A549 (cell line): Measurements from ENCODE around the gene STOX2. TPM values are rescaled to one million over a fixed set of nuclear protein-coding genes. Genes with fewer than 3 reads are reported as not detected.
A peak's percentile ranks its signal among the peaks of the same experiment; 100 is the strongest.

Source experiments
- ATAC-seq, 2 experiments: fragments of 200-7000 bp in 1 of 2; fragments of >200 bp in 1 of 2; cut with Nextera tagmentation in 1 of 2; cut with Tn5 transposase in 1 of 2; 3 replicates each; pipeline versions ENCODE4 v1.8.0 to v1.9.1; 2018 to 2020; ENCODE audit warnings: mild to moderate bottlenecking in 1 of 2, moderate library complexity in 1 of 2
- CTCF ChIA-PET: fragments of 300-600 bp; sonication (Branson Sonifier 250); formaldehyde crosslinking; extraction: SDS; loops from one replicate; lab custom pipeline; 2021; ENCODE audit warnings: antibody characterized with exemption, inconsistent platforms; lab: Yijun Ruan, JAX
- POLR2A ChIA-PET: fragments of 350-600 bp; formaldehyde crosslinking; extraction: SDS; loops from one replicate; lab custom pipeline; 2021; ENCODE audit warnings: antibody characterized with exemption, inconsistent platforms; lab: Yijun Ruan, JAX
- DNase-seq, 2 experiments: peaks; one replicate each; pipeline versions ENCODE4 v3.0.0 to v3.0.0-alpha.2; 2011 to 2016; ENCODE audit warnings: low read depth in 1 of 2, low spot score in 1 of 2
- FAIRE-seq: peaks from 2 replicates; lab custom pipeline; 2011; peaks lifted over from hg19 to GRCh38; lab: Jason Lieb, UNC
- H3K27ac ChIP-seq, 2 experiments: fragments of >200 bp; sonication (Bioruptor Twin); formaldehyde crosslinking; 3 replicates each; pipeline ENCODE4 v1.5.1; 2016 to 2017
- H3K4me1 ChIP-seq: fragments of >200 bp; sonication (Bioruptor Twin); formaldehyde crosslinking; 3 replicates; pipeline ENCODE4 v1.6.1; 2016
- H3K4me2 ChIP-seq: fragments of >200 bp; sonication (Bioruptor Twin); formaldehyde crosslinking; 3 replicates; pipeline ENCODE4 v1.6.1; 2016
- H3K4me3 ChIP-seq: fragments of >200 bp; sonication (Bioruptor Twin); formaldehyde crosslinking; 3 replicates; pipeline ENCODE4 v1.5.1; 2016
- H3K9me3 ChIP-seq: fragments of >200 bp; sonication (Bioruptor Twin); formaldehyde crosslinking; 3 replicates; pipeline ENCODE4 v1.6.1; 2016
- CBX2 ChIP-seq: fragments of 200-600 bp; sonication (generic); IDR thresholded peaks from 2 replicates; pipeline ENCODE4 v1.6.1; 2016; ENCODE audit warnings: low read depth, mild to moderate bottlenecking, borderline replicate concordance
- E2F6 ChIP-seq: IDR thresholded peaks from 2 replicates; pipeline ENCODE4 v1.6.1; 2012; ENCODE audit warnings: low read depth, borderline replicate concordance
- HDAC2 ChIP-seq: fragments of 200-600 bp; sonication (generic); IDR thresholded peaks from 2 replicates; pipeline ENCODE4 v1.6.1; 2016
- HEYL ChIP-seq: fragments of 250-450 bp; sonication (Bioruptor Pico); IDR thresholded peaks from 2 replicates; pipeline ENCODE4 v1.8.0; 2021; ENCODE audit warnings: mild to moderate bottlenecking, moderate library complexity
- HMGXB4 ChIP-seq: fragments of 250-450 bp; sonication (Bioruptor Pico); IDR thresholded peaks from 2 replicates; pipeline ENCODE4 v1.5.0; 2021; ENCODE audit warnings: mild to moderate bottlenecking, moderate library complexity, borderline replicate concordance
- MAX ChIP-seq: IDR thresholded peaks from 2 replicates; pipeline ENCODE4 v1.6.1; 2012
- RARB ChIP-seq: fragments of 250-450 bp; sonication (Bioruptor Pico); IDR thresholded peaks from 2 replicates; pipeline ENCODE4 v1.8.0; 2021; ENCODE audit warnings: mild to moderate bottlenecking, moderate library complexity
- USF2 ChIP-seq: fragments of 450-650 bp; IDR thresholded peaks from 2 replicates; pipeline ENCODE4 v1.6.1; 2014; ENCODE audit warnings: antibody characterized with exemption
- WGBS: methylation state at CpG from one replicate; pipeline ENCODE4 v1.1.6; 2017; ENCODE audit errors: missing lambda C conversion rate; 5-methylcytosine and 5-hydroxymethylcytosine counted together
- polyA plus RNA-seq, 4 experiments: library from polyadenylated mRNA; depleted of rRNA in 3 of 4; stranded (reverse); fragments of >200 nt; fragmentation: RNase III in 1 of 4; extraction: RNeasy Plus Mini Kit Qiagen cat#74134 plus additional on column Dnase treatment in 1 of 4; gene quantifications; 2 replicates in 3 of 4; 3 replicates in 1 of 4; pipeline ENCODE4 v1.2.3, GENCODE V29; 2011 to 2017
- TF ChIP-seq, protein P1 (sequence below): fragments of 150-350 bp; IDR thresholded peaks from 2 replicates; pipeline ENCODE4 v1.6.1; 2014; ENCODE audit warnings: low read depth, mild to moderate bottlenecking, low read length
- TF ChIP-seq, protein P2 (sequence below): fragments of >200 bp; sonication (Bioruptor Twin); formaldehyde crosslinking; IDR thresholded peaks from 2 replicates; pipeline ENCODE4 v1.6.1; 2016

The STOX2 gene
- polyA plus RNA-seq, 2 of the 4 experiments (the other 2 are of a cell fraction) = 2.7 to 5.2 TPM

- H3K4me1 ChIP-seq = 0 out of 3 replicates have a peak, but pooled peaks cover 3% of the 10 kb centered on the region
- ATAC-seq (no peak), FAIRE-seq (no peak), DNase-seq (no peak)
- POLR2A ChIA-PET = no interaction called here
- TF ChIP-seq RARB (CRISPR knock-in tag) (no peak), CBX2 (no peak), E2F6 (no peak), HDAC2 (no peak)
- TF ChIP-seq, protein P1, sequence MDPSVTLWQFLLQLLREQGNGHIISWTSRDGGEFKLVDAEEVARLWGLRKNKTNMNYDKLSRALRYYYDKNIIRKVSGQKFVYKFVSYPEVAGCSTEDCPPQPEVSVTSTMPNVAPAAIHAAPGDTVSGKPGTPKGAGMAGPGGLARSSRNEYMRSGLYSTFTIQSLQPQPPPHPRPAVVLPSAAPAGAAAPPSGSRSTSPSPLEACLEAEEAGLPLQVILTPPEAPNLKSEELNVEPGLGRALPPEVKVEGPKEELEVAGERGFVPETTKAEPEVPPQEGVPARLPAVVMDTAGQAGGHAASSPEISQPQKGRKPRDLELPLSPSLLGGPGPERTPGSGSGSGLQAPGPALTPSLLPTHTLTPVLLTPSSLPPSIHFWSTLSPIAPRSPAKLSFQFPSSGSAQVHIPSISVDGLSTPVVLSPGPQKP = no peak
- no peaks in the 10 kb centered on the region for H3K9me3 ChIP-seq
- H3K4me3 ChIP-seq = no peak overlapping the region
- H3K4me2 ChIP-seq = no peak overlapping the region
- WGBS = 77% methylated on average over 6 of the region's 6 CpGs
- CTCF ChIA-PET = interaction anchor here (0.7 kb wide), 1 partner anchor 29 kb away, joined by 3 read pairs; no protein-coding TSS in a partner anchor
- H3K27ac ChIP-seq = no peak overlapping the region
Observed at GRCh38 chr4:183903021-183903760, 1.9 kb upstream of the STOX2 start.

DNA sequence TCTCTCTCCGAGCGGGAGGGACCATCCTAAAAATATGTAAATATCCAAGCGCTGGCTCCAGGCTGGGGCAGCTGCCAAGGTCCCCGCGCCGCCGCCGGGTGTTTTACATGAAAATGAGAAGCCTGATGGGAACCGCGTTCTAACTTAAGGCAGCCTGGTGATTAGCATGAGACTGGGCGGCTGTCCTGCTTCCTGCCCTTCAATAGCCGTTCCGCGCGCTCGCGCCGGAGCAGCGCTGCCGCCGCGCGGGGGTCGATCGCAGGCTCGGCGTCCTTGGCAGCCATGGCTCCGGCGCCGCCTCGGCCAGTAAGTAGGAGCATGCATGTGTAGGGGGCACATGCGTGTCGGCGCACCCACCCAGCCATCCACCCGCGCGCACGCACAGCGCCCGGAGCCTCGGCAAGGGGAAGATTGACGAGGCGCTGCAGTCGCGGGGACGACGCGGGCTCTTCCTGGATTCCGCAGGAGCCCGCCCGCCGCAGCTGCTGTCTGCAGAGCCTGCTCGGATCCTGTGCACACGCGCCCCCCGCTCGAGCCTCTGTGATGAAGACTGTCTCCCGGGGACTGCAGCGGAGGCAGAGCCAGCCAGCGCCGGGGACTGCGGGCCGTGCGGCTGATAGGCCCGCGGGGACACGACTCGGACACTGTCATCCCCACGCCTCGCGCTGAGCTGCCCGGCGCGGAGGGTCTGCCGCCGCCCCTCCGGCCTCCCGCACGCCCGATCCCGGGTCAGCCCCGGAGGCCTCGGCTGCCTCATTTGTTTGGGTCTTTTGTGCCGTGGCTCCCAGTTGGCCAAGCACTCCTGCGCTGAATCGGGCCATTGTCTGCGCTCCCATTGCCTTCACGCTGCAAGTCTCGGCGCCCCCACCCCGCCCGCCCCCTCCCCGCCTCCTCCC lies 734 bp downstream of the STOX2 start:
- CTCF ChIA-PET = no interaction called here
- Histone ChIP-seq H3K4me1 (0 out of 3 replicates have a peak, but pooled peaks cover 3% of the 10 kb centered on the region), H3K4me2 (peak overlapping the region; percentile 98), H3K27ac (peak overlapping the region; percentile 65 to 87)
- WGBS = 1% methylated on average over 13 of the region's 93 CpGs
- peak; percentile 73 to 80 for ATAC-seq
- no peak for TF ChIP-seq HMGXB4 (CRISPR knock-in tag)
- TF ChIP-seq E2F6 = peak; percentile 56; the same call in 1 of the 2 replicates
- TF ChIP-seq MAX = peak; percentile 47; the same call in 1 of the 2 replicates
- TF ChIP-seq, all 56 proteins: peak for 2
- FAIRE-seq = no peak
- POLR2A ChIA-PET = interaction anchor here (2.8 kb wide), 1 partner anchor 82 kb away, joined by 21 read pairs; no protein-coding TSS in a partner anchor
- Histone ChIP-seq H3K4me3 (peak overlapping the region; percentile 66), H3K9me3 (no peaks in the 10 kb centered on the region)
- DNase-seq = peak; percentile 18 to 26

DNA sequence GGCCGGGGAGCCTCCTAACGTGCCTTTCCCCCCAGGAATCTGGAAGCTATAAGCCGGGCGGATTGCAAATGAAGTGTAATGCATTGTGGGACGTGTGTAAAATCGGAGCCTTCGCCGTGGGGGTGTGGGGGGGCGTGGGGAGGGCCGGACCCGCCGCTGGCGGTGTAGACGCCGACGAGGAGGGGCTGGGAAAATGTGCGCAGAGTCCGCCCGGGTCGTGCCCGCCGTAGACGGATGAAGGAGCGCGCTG lies 1.3 kb downstream of the STOX2 start:
- FAIRE-seq (no peak), ATAC-seq (no peak), DNase-seq (no peak)
- H3K4me2 ChIP-seq = peak overlapping the region; percentile 98
- H3K4me3 ChIP-seq = peak overlapping the region; percentile 66; the same call in 2 of the 3 replicates
- ChIA-PET CTCF (no interaction called here), POLR2A (interaction anchor here (2.8 kb wide), 1 partner anchor 81 kb away, joined by 21 read pairs; no protein-coding TSS in a partner anchor)
- H3K27ac ChIP-seq = peak overlapping the region in 1 of 2 experiments; percentile 87; a peak in 3 of 6 replicates
- TF ChIP-seq, protein P2, sequence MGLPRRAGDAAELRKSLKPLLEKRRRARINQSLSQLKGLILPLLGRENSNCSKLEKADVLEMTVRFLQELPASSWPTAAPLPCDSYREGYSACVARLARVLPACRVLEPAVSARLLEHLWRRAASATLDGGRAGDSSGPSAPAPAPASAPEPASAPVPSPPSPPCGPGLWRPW = no peak
- TF ChIP-seq HEYL (CRISPR knock-in tag) (no peak), RARB (CRISPR knock-in tag) (no peak), USF2 (no peak)
- 0 out of 3 replicates have a peak, but pooled peaks cover 3% of the 10 kb centered on the region for H3K4me1 ChIP-seq
- 73% methylated on average over 16 of the region's 25 CpGs for WGBS
- H3K9me3 ChIP-seq = no peaks in the 10 kb centered on the region
